PC-9 (cell line): ENCODE data around the gene ATXN1.

Experiments
- EZH2 ChIP-seq: fragments of 200-600 bp; sonication (generic); IDR thresholded peaks from 2 replicates; pipeline ENCODE4 v1.8.0; 2017; ENCODE audit warnings: antibody characterized with exemption, low read depth
- TF ChIP-seq, protein P1 (sequence below): fragments of 200-600 bp; sonication (generic); conservative IDR thresholded peaks from 2 replicates; pipeline ENCODE4 v1.6.1; 2017; ENCODE audit warnings: mixed run types, antibody characterized with exemption, mild to moderate bottlenecking, moderate library complexity

GRCh38 chr6:16767765-16768476, 6.7 kb upstream of the ATXN1 start:
- TF ChIP-seq, protein P1, sequence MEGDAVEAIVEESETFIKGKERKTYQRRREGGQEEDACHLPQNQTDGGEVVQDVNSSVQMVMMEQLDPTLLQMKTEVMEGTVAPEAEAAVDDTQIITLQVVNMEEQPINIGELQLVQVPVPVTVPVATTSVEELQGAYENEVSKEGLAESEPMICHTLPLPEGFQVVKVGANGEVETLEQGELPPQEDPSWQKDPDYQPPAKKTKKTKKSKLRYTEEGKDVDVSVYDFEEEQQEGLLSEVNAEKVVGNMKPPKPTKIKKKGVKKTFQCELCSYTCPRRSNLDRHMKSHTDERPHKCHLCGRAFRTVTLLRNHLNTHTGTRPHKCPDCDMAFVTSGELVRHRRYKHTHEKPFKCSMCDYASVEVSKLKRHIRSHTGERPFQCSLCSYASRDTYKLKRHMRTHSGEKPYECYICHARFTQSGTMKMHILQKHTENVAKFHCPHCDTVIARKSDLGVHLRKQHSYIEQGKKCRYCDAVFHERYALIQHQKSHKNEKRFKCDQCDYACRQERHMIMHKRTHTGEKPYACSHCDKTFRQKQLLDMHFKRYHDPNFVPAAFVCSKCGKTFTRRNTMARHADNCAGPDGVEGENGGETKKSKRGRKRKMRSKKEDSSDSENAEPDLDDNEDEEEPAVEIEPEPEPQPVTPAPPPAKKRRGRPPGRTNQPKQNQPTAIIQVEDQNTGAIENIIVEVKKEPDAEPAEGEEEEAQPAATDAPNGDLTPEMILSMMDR: no peak
- no peak for TF ChIP-seq EZH2
